Stromal cell of bone marrow (primary cell): Measurements from ENCODE around the gene ATG4A.

Experiments
- DNase-seq: peaks from one replicate; pipeline ENCODE4 v3.0.0-alpha.2; 2012; ENCODE audit warnings: low read depth

ATG4A gene

DNA sequence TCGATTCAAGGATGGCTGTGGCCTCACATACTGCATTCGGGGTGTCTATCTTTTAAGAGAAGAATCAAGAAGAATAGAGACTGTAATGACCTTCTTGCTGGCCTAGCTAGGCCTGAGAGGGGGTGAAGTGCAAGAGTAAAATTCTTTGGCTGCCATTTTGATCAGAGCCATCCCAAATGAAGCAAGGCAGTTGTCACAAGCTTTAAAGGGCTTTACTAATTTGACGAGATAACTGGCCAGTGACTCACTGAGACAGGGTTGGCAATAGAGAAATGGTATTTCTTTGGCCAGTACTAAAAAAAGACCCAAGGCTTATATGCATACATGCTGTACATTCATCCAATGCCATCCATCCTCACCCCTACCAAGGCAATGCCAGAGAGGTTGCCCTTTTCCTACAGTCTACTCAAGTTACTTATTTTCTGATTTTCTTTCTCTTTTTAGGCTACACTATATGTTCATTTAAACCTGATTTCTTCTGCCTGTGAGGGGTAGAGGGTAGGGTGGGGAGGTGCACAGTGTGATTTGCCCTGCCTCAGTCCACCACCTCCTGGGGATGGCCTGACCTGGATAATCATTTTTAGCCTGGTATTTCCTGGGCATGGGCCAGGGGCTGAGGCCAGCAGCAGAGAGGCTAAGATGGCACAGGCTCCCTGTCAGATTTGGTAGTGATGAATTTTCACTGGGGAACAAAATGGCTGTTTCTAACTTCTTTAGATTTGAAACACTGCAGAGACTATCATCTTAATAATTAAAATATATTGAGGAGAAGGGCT is 32.2 kb downstream of the ATG4A start:
- DNase-seq, result no peak

- DNase-seq, result no peak
These were observed 35.1 kb downstream of the ATG4A start for GRCh38 chrX:108126661-108127060.

GRCh38 chrX:108127152-108127551 is 35.6 kb downstream of the ATG4A start:
- DNase-seq, result no peak

GRCh38 chrX:108130889-108131288 is 39.3 kb downstream of the ATG4A start:
- DNase-seq, result no peak

DNA sequence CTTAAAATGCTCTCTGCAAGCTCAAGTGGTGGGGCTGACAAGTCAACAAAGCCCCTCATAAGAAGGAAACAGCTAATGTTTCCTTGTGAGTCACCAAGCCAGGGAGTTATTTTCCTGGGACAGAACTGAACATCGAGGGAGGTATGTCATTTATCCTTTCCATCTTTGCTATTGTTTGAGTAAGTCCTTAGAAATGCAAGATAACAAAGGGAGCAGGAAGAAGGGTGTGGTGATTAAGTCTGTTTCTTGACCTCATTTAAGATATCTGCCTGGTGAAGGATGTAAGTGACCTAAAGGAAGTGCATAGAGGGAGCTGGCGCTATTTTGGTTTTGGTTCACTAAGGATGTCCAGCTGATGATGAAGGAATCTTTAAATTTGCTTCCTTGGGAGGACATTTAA is 39.9 kb downstream of the ATG4A start:
- DNase-seq, result no peak

DNA sequence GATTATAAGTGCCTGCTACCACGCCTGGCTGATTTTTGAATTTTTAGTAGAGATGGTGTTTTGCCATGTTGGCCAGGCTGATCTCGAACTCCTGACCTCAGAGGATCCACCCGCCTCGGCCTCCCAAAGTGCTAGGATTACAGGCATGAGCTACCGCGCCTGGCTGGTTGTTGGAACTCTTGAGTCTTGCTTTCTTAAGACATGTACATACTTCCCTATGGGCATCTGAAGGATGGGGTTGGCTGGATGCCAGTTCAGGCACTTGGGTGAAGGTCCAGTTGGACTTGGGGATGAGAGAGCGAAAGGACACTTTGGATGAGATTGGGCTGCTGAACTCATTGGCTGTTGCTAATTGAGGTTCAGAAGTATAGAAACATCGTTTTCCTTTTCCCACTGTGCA is 40.5 kb downstream of the ATG4A start:
- DNase-seq, result no peak

DNA sequence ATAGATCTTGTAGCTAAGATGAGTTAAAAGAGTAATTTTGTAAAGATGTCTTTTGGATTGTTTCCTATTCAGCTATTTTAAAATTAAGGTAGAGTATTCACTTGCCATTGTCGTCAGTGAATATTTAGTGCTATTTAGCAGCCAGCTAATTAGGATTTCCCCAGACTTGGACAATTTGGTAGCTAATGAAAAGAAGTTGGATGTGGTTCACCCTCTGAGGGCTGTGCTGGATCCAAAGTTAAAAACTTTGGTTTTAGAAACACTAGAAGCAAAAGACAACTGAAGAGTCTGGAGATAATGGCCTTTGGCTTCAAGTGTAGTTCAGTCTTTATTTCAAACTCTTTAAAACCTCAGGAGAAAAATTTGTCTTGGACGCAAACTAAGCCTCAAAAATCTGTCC is 41.3 kb downstream of the ATG4A start:
- no peak for DNase-seq

DNA sequence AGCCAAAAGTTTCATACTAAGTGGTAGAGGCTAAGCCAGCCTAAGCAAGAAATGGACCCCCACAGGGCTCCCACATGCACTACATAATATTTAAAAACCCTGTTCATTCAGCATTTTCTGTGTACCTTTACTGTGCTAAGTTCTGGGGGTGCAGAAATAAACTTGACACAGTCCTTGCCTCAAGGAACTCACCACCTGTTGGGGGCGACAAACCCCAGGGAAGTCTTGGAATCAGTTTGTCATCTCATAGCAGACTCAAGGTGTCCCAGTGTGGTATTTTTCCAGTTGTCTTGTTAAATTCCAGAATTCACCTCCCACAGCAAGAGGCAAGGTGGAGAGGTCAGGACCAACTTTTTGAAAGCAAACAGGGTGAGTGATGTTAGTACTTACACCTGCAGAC is 43.1 kb downstream of the ATG4A start:
- no peak for DNase-seq

DNA sequence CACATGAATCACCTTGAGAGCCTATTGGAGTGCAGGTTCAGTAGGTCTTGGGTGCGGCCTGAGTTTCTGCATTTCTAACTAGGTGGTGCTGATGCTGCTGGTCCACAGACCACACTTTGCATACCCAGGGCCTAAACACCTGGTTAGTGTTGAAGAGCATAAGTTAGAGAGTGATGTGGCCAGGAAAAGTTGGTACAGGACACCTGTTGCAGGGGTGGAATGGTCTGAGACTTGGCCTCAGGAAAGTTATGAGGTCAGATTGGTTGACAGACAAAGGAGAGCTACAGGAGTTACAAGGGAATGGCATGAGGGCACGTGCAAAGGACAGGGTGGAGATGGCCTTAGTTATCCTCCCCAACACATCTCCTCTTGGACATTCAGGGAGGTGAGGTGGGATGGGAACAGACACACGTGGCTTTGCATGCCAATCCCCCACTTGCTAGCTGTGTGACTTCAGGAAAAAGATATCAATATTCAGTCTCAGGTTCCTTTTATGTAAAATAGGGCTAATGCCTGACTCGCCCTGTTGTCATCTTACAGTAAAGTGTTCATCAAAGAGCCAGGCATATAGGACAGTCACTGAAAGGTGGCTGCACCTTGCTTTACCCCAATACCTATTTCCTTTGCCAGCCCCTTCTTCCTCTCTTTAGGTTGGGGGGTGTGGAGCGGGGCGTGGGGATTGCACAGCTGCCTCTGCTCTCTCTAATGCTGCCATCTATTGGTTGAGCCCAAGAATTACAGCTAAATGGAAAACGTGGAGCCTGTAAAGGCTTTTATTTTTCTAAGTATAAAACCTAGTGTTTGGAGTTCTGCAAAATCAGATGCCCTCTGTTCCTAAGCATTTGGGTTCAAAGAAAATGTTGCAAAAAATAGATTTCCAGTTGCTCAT is 47.5 kb downstream of the ATG4A start:
- DNase-seq, result no peak

DNA sequence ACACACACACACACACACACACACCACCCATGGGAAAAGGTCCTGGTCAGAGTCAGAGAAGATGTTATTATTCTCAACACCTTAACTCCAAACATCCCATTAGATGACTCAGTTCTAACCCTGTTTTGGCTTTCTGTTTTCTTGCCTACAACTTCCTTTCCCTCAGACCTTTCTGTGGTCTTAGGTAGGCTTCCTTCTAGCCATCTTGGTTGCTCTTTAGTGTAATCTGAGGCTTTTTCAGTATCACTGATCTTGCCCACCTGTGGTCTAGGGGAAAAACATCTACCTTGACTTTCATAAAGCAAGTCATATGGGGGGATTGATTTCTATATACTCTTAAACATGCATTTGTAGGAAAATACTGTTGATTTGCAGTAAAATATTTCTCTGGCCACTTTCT is 56.9 kb downstream of the ATG4A start:
- no peak for DNase-seq

DNA sequence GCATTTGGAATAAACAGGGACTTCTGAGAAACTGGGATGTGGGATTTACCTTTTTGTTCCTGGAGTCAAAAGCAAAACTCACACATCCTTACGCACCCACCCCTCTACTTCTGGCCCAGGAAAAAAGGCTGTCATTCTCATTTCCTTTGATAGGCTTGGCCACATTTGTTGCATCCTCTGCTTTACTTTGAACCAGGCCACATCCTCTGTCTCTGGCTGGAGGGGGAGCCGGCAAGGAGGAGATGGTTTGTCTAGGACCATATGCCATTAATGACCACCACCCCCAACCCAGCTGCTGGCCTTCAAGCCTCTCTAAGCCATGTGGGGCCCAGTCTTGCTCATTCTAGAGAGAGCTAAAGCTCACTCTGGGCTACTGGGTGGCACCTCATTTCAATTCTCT is 64.5 kb downstream of the ATG4A start:
- DNase-seq, result no peak

DNA sequence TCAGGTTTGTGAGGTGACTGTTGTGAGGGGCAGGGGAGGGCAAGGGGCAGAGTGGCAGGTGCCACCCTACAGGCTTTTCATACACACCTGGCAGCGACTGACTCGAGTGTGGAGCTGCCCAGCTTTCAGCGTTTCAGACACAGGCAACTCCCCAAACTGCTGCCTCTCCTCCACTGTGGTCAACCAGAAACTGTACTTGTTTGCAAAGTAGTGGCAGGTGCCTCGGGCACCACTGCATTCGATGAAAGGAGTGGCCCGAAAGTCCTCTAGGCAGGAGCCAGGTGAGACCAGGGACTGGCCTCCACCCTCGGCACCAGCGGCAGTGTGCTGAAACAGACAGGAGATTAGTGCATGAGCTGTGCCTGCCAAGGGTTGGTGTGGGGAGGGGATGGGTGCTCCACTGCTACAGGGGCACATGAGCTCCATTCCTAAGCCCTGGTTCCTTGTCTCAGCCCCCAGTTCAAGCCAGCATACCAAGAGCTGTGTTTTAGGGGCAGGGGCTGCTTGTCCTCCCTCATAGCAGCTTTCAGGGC is 65.4 kb downstream of the ATG4A start:
- DNase-seq, result no peak

DNA sequence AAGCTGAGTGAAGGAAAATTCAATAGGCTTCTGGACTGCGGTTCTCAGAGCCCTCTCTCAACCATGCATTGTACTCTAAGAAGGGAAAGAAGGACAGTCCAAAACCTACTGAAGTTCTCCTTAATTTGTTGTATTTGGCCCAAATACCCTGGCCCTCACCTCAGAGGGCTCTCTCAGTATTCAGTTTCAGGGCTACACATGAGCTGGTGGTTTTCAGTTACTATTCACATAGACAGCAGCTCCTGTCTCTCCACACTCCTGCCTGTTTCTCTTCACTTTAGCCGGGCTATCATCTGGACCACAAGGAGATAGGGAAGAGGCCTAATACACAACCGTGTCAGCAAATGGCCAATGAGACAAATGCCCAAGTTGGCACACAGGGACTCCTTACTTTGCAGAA is 66.0 kb downstream of the ATG4A start:
- no peak for DNase-seq

DNA sequence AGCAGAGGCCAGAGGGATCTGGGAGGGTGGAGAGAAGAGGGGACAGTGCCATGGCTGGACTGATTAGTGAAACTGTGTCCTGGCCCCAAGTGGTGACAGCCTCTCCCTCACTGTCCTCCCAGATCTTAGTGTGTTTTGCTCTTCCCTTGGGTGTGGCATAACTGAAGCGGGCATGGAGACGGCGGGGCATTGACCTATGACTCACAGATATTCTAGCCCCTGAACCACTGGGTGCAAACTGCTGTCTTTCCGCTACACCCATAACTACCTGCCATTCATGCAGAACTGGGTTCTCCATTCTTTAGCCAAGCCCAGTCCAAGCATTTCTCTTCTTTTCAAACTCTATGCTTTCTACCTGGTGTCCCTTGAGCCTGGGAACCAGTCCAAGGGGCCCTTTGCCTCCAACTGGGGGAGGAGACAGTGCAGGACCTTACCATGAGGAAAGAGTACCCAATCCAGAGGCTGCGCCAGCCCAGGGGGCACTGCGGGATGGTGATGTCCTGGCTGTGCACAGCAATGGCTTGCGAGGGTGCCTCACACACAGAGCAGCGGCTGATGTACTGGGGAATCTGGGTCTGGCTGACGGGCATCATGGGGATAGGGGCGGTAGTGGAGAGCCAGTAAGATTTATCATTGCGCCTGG is 67.6 kb downstream of the ATG4A start:
- DNase-seq, result no peak

DNA sequence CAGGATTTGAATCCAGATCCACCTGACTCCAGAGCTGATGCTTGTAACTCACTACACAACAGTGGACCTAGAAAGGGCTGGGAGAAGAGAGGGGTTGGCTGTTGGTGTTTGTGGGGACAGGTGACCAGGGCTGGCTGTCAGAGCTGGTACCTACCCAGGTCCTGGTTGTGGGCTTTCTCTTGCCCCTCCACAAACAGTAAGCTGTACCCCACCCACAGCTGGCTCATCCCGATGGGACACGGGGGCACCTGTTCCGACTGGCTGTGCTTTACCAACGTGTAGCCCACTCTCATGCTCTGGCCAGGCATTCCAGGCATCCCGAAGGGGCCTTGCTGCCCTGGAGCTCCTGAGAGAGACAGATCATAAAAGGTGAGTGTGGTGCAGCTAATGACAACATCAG is 68.7 kb downstream of the ATG4A start:
- no peak for DNase-seq

DNA sequence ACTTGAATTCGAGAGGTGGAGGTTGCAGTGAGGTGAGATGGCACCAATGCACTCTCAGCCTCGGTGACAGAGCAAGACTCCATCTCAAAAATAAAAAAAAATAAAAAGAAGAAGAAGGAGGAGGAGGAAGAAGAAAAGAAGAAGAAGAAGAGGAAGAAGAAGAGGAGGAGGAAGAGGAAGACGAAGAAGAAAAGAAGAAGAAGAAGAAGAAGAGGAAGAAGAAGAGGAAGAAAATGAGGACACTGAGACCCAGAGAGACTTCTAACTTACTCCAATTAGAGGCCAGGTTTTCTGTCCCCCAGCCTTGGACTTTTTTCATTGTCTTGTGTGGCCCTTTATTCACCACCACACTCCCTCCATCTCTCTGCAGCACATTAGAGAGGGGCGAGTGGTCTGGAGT is 70.7 kb downstream of the ATG4A start:
- no peak for DNase-seq

DNA sequence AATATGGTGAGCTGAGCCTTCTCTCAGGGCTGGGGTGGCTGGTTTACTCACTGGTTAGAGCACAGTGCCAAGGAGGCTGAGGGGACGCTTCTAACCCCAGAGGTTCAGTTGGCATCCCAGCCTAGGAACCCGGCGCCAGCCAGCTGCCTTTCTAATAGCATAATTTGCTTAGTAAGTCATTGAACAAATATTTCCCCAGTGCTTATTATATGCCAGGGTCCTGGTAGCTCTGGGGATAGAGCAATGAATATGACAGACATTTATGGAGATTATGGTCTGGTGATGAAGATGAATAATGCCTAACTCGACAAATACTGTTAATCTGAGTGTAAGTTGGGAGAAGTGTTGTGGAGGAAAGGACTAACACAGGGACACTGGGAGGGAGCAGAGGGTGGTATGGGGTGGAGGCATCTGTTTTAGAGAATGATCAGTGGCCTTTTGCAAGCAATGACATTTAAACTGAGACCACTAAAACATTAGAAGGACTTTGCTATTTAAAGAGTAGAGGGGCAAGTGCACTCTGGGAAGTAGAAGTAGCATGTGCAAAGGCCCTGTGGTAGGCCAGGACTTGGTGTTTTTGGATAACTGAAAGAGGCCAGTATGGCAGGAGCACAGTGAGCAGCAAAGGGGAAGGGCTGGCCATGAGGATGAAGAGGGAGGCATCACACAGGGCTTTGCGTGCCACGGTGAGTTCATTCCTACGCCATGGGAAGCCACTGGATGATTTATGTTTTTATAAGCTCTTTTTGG is 71.9 kb downstream of the ATG4A start:
- DNase-seq, result no peak

DNA sequence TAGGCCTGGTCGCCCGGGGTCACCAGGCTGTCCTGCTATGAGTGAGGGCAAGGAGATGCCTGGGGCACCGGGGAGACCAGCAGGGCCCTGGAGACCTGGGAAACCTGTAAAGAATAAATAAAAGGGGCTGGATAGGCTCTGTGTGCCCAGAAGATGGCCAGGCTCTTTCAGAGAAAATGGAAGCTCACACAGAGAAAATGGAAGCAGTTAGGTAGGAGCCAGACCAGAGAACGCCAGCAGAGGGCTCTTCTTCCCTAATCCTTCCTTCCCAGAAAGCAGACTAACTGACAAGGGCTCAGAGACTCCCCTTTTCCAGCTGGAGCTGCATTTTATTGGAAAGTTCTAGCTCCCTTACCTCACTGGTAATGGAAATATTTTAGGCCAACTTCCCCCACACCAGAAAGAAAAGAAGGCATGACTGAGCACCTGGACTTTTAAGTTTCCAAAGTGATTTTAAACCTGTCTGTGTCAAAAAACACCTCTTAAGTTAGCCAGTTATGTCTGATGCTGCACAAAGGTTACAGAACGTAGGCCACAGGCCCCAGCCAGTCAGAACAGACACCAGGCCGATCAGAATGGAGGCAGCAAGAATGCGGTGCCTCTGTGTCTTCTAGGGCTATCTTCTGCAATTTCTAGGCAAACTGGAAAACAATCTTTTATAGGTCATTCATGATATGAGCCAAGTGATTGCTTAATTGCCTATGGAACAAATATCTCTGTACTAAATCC is 74.0 kb downstream of the ATG4A start:
- no peak for DNase-seq

DNA sequence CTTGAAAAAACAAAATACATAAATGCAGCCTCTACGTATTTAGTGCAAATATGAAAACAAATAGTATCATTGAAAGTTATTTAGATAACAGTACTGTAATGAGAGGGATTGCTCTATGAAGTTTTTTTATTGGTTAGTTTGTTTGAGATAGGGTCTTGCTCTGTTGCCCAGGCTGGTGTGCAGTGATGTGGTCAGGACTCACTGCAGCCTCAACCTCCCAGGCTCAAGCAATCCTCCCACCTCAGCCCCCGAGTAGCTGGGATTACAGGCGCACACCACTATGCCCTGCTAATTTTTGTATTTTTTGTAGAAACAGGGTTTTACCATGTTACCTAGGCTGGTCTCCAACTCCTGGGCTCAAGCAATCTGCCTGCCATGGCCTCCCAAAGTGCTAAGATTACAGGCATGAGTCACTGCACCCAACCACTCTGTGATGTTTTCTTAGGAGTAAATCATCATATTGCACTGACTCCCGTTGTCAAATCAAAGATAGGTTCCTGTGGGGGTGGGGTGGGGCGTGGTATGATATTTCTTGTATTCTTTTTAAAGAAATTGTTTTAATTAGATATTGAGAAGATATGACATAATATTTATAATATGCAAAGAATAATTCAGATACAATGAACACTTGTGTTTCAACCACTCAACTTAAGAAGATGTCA is 75.8 kb downstream of the ATG4A start:
- no peak for DNase-seq

DNA sequence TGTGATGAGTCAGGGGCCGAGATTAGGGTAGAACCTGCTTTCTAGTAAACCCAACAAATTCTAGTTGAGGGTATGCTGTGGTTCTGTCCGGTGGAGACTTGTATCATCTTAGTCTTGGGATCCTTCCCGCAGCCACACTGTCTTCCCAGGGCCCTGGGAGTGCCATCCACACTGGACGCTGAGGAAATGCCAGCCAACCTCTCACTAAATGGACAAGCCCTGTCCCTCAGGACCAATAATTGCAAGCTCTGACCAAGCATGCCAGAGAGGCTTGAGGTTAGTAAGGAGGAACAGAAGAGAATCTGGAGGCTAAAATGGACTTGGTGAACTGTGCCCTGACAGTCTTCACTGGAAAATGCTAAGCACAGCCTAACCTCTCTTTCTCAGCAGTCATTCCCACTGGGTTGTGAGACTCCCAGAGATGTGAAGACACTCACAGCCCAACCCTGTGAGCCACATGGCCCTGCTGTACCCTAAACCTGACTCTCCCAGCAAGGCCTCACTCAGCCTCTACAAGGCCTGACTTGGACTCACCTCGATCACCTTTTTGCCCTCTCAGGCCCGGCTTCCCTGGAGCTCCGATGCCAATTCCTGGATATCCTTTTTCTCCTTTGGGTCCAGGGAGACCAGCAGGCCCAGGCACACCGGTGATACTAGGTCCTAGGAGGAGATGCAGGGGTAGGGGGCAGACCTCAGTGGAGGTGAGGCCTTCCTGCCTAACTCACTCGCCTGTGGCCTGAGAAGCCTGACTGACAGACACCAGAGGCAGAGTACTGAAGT is 77.6 kb downstream of the ATG4A start:
- DNase-seq, result no peak
